HG03342 (cell line): ENCODE results near the gene MDGA2.
"Not testable (repeated sequence)": the region's sequence is repeated elsewhere in the genome, so short reads cannot be mapped to it uniquely, and the experiment has no call there.

Experiments used
- ATAC-seq: cut with Tn5 transposase; IDR thresholded peaks from one replicate; pipeline ENCODE4 v1.9.1; 2021; ENCODE audit warnings: mild to moderate bottlenecking, moderate library complexity; ENCODE audit not compliant: unreplicated experiment

Gene MDGA2

GRCh38 chr14:47624126-47624525 is 51.3 kb downstream of the MDGA2 start:
- ATAC-seq, result not testable (repeated sequence)

GRCh38 chr14:47619392-47619791 is 56.0 kb downstream of the MDGA2 start:
- ATAC-seq, result no peak

- no peak for ATAC-seq
Measured at GRCh38 chr14:47606566-47606965, 68.8 kb downstream of the MDGA2 start.

GRCh38 chr14:47596860-47597259 is 78.5 kb downstream of the MDGA2 start:
- ATAC-seq, result peak; percentile 49

GRCh38 chr14:47596232-47596631 is 79.2 kb downstream of the MDGA2 start:
- peak; percentile 91 for ATAC-seq

- no peak for ATAC-seq
Measured at GRCh38 chr14:47595552-47595951, 79.9 kb downstream of the MDGA2 start.

GRCh38 chr14:47590767-47591495 is 84.5 kb downstream of the MDGA2 start:
- no peak for ATAC-seq

- ATAC-seq, result no peak
Measured at GRCh38 chr14:47585447-47585846, 90.0 kb downstream of the MDGA2 start.

GRCh38 chr14:47567273-47567672 is 108.1 kb downstream of the MDGA2 start:
- ATAC-seq, result no peak

GRCh38 chr14:47557894-47558293 is 117.5 kb downstream of the MDGA2 start:
- no peak for ATAC-seq

GRCh38 chr14:47555333-47555732 is 120.1 kb downstream of the MDGA2 start:
- no peak for ATAC-seq

GRCh38 chr14:47549886-47550285 is 125.5 kb downstream of the MDGA2 start:
- no peak for ATAC-seq

- ATAC-seq, result no peak
Measured at GRCh38 chr14:47543459-47543858, 131.9 kb downstream of the MDGA2 start.

GRCh38 chr14:47541662-47542061 is 133.7 kb downstream of the MDGA2 start:
- no peak for ATAC-seq

GRCh38 chr14:47539031-47539461 is 136.4 kb downstream of the MDGA2 start:
- no peak for ATAC-seq

- ATAC-seq, result no peak
Measured at GRCh38 chr14:47536341-47536740, 139.1 kb downstream of the MDGA2 start.

- no peak for ATAC-seq
Measured at GRCh38 chr14:47526591-47527244, 148.7 kb downstream of the MDGA2 start.

- no peak for ATAC-seq
Measured at GRCh38 chr14:47524524-47524923, 150.9 kb downstream of the MDGA2 start.

- ATAC-seq, result no peak
Measured at GRCh38 chr14:47520382-47520781, 155.0 kb downstream of the MDGA2 start.

GRCh38 chr14:47511829-47512228 is 163.6 kb downstream of the MDGA2 start:
- no peak for ATAC-seq

GRCh38 chr14:47509957-47510356 is 165.4 kb downstream of the MDGA2 start:
- ATAC-seq, result no peak

GRCh38 chr14:47507861-47508260 is 167.5 kb downstream of the MDGA2 start:
- no peak for ATAC-seq
